HG02885 (cell line): ENCODE results near the gene C2orf74.
"Not testable (repeated sequence)": the region's sequence is repeated elsewhere in the genome, so short reads cannot be mapped to it uniquely, and the experiment has no call there.

Experiments
- ATAC-seq: cut with Tn5 transposase; IDR thresholded peaks from one replicate; pipeline ENCODE4 v1.9.1; 2021; ENCODE audit warnings: mild to moderate bottlenecking; ENCODE audit not compliant: unreplicated experiment, poor library complexity

C2orf74 gene

DNA sequence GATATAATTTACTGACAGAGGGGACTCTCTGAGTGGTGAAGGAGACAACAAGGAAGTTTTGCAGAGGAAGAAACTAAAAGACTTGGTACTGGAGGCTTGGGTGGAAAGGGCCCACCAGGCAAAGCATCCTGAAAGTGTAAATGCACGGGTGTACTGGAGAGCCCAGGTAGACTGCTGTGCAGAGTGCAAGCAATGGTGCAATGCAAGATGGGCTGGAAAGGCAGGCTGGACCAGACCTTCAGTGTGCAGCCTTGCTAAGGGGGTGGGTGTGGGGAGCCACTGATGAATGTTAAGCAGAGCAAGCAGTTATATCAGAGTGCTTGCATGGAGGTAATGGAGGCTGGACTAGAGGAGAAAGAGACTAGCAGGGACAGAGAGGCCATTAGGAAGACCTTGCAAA, 10.7 kb downstream of the C2orf74 start:
- ATAC-seq: no peak

DNA sequence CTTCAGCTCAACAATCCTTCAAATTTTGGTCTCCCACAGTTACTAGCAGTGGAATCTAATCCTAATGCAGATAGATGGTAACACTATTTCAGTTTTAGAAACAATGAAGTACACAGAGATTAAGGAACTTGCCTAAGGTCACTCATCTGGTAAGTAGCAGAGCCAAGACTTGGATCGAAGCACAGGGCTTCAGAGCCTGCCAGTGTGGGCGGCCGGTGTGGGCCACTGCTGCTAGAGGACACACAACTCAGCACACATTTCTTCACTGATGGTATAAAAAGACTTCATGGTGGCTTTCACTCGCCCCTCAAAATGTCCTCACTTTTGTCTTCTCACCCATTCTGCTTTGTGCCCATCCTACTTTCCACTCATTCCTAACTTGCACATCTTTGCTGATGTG, 11.1 kb downstream of the C2orf74 start:
- no peak for ATAC-seq

DNA sequence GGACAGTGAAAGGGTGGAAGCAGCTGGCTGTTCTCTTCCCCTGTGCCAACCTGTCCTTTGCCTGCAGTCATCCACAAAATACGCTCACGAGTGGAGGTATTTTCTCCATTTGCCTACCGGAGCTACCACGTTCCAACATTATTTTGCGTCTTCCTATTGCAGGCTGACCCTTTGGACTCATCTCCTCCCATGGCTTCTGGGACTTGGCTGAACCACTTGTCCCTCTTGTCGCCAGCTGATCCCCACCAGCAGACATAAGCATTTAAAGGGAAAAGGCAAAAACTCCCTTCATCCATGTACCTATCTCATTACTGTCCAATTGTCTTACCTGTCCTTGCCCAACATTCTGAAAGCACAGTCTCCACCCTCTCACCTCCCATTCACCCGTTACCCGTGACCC, 13.0 kb downstream of the C2orf74 start:
- no peak for ATAC-seq

DNA sequence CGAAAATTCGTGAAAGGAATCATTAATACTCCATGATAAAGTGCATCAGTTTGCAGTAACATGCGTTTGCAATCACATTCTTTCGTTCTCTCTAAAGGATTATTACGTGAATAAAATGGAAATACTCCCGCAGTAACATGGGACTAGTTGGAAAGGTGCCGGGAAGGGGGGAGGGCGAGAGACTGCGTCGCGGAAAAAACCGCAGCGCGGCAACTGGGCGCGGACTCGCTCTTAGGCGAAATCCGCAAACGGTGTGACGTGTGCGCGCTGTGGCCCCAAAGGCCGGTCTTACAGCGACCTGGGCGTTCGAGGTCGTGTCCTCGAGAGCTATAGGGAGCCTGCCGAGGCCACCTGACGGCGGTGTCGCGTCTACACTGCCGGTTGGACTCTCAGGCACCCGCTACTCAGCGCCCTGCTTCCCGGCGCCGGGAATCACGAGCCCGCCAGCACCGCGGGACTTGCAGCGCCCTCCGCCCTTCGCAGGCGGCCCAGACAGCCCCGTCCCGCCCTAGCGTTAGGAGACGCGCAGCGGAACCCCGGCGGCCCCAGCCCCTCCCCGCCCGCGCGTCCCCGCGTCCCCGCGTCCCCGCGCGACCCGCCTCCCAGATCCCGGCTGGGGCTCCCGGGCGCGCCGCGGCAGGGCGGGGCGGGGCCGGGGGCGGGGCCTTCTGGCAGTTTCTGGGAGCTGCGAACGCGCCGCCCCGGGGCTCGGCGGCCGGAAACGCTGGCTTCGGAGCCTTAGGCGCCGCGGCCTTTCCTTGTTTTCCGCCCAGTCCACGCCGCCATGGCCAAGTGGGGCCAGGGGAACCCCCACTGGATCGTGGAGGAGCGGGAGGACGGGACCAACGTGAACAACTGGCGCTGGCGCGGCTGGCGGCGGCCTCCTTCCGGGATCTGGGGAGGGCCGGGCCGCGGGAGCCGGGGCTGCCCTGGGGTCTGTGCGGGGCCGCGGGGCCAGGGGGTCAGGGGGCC, 15.1 kb downstream of the C2orf74 start:
- peak; percentile 84 for ATAC-seq

DNA sequence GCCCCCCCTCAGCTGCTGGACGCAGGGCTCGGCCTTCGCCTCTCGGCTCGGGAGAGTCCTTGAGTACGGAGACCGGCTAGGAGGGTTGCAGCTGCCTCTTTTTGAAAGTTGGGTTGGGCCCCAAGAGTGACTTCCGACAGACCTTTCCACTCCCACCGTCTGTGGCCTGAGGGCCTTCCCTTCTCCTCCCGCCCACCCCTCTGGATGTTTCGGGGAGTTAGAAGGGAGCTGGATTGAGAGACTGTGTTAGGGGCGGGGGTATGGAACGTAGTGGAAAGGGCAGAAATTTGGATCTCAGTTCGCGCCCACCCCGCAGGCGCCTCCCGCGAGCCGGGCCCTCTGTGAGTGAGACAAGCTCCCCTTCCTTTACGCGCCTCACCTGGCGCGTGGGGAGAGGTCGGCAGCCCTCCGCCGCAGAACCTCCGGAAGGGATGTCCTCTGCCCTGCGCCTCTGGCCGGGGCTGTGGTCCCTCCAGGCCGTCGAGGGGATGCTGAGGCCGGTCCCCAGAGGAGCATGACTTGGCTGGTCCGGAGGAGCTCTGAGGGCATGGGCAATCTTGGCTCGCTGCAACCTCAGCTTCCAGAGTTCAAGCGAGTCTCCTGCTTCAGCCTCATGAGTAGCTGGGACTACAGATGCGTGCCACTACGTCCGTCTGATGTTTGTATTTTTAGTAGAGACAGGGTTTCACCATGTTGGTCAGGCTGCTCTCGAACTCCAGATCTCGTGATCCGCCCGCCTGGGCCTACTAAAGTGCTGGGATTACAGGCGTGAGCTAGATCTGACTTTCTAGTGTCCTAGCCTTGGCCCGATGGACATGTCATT, 15.9 kb downstream of the C2orf74 start:
- peak; percentile 21 for ATAC-seq

DNA sequence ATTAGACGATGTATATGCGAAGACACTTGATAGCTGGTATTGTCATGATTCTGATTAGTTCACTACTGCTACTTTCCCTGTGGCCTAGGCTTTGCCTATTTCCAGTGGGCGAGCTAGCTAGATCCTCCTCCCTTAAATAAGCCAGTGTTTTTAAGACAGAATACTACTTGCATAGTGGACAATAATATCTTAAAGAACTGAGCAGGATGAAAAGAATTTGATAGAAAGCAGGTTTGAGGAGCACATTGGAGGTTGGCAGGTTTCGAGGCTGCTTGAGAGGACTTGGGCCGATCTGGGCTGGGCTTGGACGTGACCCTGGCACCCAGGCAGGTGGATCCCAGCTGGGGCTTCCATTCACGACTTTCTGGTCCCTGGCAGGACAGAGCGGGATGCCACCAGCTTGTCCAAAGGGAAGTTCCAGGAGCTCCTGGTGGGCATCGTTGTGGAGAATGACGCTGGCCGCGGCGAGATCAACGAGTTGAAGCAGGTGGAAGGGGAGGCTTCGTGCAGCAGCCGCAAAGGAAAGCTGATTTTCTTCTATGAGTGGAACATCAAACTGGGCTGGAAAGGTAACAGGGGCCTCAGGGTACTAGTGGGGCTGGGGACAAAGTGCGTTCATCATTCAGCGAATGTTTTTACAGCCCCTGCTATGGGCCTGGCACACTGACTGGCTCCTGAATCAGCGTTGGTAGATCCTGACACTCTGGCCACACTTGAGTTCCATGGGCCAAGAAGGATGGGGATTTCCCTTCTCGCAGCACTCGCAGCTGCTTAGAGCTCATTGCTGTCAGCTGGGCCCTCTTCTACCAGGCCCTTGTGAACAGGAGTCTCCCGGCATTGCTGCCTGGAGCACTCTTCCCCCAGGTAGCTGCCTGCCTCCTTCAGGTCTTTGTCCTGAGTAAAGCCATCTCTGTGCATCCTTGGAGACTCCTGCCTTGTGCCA, 16.9 kb downstream of the C2orf74 start:
- ATAC-seq: no peak

DNA sequence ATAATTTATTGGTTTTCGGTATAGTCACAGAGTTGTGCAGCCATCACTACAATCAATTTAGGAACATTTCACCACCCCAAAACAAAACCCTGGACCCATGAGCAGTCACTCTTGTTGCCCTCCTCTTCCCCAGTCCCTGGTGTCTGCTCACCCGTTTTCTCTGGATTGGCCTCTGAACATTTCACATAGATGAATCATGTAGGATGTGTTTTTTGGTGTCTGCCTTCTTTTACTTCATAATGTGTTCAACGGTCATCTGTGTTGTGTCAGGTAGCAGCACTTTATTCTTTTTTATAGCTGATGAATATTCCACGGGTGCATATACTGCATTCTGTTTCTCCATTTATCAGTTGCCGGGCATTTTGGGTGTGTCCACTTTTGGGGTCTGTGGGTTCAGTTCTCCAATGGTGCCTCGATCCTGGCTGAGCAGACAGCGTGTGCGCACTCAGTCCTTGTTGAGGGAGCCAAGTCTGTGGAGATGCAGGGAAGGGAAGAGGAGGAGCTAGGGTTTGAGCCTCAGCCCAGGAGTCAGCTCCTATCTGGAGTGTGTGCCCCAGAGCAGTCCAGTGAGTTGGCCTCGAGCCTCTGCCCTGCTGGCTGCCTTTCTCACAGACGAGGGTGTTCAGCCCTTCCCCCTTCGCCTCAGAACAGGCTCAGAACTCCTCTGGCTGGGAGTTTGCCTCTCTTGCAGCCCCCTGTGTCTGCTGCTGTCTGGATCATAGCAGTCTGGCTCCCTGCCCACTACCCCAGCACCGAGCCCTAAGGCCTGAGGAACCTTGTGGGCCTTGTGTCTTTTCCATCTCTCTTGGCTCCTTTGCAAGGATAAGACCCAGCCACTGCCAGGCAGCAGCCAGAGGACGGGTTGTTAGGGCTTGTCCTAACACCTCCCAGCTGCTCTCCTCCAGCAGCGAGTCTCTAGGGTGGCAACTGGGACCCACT, 18.0 kb downstream of the C2orf74 start:
- no peak for ATAC-seq

DNA sequence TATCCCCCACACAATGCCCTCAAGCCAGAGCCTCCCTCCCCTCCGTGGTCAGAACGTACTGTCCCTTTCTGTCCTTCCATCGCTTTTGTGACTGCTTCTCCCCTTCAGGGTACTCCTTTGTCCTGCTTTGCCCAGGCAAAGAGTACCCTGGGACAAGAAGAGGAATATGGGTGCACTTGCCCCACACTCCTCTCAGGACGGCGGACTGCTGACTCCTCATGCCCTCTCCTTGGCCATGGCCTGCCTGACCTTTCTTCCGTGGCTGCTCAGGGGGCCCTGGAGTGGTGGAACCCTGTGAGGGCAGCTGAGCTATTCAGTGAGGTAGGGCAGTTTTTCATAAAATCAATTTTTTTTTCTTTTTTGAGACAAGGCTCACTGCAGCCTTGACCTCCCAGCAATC, 18.7 kb downstream of the C2orf74 start:
- ATAC-seq: no peak

DNA sequence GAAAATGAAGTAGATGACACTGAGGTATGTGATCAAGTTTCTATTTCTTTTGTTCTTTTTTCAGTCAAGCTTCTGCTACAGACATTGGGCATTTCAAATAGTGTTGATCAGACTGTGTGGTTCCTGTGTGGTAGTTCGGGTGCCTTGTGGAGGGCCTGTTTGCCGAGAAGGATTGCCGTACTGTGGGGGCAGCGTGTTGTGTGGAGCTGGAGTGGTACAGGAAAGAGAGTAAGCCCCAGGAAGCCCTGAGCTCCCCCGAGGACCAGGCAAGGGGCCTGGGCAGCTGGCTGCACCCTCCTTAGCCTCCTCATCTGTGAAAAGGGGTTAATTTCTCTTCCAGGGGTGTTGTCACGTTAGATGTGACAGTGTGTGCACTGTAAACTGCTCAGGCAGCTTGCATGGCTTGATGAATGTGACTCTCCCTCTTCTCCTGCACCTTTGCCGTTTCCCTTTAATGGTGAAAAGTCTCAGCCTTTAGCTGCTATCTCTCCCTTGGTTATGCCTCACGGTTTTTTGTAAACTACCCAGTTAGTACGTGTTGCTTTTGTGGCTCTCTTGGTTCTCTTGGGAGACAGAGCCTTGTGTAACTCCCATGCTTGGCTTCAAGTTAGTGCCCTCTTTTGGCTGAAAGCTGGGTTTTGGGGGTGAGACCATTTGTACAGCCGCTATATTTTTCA, 19.5 kb downstream of the C2orf74 start:
- no peak for ATAC-seq

DNA sequence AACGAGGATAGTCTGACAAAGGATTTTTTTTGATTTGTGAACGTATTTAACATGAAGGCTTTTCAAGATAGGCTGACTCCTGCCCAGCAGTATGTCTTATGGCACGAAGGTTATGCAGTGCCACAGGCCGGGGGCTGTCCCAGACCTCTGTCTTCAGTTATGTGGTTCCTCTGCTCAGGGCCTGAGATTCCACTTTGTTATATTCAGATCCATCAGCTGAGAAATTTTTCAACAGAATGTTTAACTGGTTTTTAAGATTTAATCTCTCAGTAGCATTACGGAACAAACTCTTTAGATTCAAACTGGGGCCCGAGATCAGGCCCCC, 20.0 kb downstream of the C2orf74 start:
- no peak for ATAC-seq

DNA sequence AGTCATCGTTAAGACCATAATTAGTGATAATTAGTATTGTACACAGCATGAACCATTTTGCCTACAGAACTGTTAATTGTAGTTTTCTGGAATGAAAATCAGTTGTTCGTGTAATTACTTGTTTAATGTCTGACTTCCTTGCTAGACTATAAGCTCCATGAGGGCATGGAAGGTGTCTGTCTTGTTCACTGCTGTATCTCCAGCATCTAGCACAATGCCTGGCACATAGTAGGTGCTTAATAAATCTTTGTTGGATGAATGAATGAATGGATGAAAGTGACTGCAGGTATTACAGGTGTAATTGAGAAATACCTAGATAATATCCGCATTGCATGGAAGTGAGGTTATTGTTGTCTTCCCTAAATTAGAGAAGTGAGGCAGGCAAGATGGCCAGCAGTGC, 21.8 kb downstream of the C2orf74 start:
- no peak for ATAC-seq

DNA sequence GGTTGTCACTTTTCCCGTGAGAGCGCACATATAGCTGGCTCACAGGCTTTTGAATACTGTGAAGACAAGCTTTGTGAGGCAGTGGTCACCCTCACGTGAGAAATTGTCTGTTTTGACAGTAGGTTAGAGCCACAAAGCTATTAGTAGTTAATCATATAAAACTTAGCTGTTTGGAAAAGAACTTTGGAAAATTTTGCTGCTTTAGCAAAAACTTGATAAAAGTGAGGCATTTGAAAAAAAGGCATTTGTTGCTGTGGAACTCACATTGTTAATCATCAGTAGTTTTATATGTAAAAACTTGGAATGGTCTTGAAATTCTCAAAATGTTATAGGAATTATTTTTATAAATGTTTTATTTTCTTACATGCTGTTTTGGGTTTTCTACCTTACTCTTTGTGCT, 22.3 kb downstream of the C2orf74 start:
- ATAC-seq: no peak

DNA sequence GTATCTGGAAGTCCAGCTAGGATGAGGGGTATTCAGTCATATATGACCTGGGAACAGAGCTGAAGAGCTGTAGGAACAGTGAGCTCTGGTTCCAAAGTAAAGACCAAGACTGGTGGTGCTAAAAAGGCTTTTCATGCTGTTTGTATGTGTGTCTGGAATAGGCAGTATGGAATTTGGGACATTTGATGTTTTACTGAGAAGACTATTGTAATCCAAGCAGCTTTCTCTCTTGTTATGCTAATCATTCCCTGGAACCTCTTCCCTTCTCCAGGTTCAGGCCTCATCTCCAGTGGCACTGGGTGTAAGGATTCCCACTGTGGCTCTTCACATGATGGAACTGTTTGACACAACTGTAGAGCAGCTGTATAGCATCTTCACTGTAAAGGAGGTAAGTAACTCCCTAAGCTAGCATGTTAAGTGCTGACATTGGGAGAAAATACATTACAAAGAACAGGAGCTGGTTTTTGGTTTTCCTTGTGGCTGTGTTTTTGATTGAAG, 23.3 kb downstream of the C2orf74 start:
- ATAC-seq: no peak

DNA sequence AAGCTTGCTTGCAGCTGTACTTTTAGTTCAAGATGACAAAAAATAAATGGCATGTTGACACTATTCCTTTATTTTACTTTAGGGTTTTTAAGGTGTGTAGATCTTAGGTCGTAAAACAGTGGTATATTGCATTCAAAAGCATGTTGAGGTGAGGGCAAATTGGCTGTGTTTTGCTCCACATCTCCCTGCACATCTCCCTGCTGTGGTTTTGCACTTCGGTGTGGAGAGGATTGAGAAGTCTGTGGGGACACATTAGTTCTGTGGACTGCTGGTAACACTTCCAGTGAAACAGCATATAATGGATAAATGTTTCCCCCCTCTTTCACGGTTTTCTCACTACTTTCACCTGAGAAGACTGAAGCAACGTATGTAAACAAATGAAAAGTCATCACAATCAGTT, 25.1 kb downstream of the C2orf74 start:
- ATAC-seq: no peak

DNA sequence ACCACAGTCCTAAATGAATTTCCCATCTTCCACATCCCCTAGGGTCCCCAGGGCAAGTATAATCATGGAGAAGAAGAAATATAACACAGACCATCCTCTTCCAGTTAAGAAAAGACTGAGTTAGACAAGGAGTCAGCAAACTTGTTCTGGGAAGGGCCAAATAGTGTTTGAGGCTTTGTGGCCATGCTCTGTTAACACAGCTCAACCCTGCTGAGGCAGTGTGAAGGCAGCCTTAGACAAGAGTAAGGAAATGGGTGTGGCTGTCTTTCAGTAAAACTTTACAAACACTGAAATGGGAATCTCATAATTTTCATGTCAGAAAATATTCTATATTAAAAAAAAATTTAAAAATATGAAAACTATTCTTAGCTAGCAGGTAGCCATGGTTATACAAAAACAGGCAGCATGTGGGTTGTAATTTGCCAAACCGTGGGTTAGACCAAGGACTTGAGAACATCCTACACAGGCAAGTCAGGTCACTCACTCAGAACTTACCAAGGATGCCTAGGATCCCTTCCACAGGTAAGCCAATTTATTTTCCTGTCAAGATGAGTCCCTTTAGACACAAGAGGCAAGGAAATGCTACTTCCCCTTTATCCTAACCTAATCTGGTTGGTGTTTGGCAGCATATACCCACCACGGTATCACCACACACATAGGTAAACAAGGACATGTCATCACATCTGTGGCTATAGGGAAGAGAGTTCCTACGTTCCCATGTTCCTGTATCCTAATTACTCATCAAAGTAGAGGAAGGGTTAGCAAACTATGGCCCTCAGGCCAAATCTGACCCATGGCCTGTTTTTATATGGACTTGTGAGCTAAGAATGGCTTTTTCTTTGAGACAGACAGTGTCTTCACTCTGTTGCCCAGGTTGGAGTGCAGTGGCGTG, 31.9 kb downstream of the C2orf74 start:
- no peak for ATAC-seq

DNA sequence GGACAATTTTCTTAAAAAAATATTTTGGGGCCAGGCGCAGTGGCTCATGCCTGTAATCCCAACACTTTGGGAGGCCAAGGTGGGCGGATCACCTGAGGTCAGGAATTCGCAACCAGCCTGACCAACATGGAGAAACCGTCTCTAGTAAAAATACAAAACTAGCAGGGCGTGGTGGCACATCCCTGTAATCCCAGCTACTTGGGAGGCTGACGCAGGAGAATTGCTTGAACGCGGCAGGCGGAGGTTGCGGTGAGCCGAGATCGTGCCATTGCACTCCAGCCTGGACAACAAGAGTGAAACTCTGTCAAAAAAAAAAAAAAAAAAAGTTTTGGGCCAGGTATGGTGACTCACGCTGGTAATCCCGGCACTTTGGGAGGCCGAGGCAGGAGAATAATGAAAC, 32.7 kb downstream of the C2orf74 start:
- not testable (repeated sequence) for ATAC-seq

DNA sequence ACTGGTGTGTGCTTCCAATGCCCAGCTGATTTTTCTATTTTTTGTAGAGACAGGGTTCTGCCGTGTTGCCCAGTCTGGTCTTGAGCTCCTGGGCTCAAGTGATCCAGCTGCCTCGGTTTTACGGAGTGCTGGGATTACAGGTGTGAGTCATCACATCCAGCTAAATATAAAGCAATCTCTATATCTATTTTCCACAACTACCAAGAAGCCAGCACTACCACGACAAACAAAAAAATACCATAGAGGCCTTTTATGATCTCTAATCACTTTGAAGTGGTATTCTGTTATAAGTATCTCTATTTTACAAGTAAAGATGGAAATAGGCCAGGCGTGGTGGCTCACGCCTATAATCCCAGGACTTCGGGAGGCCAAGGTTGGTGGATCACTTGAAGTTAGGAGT, 34.7 kb downstream of the C2orf74 start:
- no peak for ATAC-seq

DNA sequence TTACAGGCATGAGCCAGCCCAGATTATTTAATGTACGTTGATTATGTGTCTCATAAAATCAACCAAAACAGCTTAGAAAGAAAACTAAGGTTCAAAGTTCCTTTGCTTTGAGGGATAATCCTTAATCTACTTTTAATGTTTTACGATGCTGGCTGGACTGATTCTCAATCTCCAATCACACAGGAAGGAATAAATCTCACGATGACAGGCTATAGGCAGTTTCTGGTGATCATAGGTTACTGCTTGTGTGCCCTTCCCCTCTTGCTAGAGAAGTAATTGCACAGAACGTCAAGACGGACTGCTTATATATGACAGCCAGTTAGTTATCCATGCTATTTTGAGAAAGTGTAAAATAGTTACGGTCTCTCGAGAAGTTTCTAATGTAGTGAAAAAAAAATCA, 43.1 kb downstream of the C2orf74 start:
- ATAC-seq: no peak
